GM18499 (cell line): ENCODE data around the gene EMX2.
"Not testable (repeated sequence)": the region's sequence is repeated elsewhere in the genome, so short reads cannot be mapped to it uniquely, and the experiment has no call there.

ENCODE experiments used
- ATAC-seq: cut with Tn5 transposase; IDR thresholded peaks from one replicate; pipeline ENCODE4 v1.9.1; 2021; ENCODE audit warnings: moderate number of reproducible peaks; ENCODE audit not compliant: insufficient read depth, unreplicated experiment

EMX2 gene

DNA sequence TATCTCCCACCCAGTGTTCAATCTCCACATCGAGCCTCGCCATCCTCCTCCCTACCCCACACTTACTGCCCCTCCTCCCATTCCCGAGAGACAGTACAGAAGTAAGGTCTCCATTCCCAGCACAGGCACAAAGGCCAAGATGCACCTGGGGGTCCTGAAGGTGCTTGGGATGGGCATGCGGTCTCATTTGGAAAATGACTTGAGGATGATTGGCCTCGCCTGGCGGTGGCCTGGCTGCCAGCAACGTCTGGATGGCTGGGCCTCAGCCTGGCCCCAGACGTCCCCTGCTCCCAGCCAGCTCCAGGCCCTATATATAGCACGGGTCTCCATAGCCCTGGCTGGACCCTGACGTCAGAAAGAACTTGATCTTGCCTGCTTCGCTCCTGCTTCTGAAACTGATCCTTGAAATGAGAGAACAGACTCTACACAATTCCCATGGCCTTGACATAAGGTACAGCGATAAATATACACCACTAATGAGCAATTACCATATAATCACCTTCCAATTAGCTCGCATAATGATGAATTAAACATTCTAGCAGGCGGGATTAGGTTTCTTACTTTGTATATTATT is 11.8 kb downstream of the EMX2 start:
- ATAC-seq = no peak

DNA sequence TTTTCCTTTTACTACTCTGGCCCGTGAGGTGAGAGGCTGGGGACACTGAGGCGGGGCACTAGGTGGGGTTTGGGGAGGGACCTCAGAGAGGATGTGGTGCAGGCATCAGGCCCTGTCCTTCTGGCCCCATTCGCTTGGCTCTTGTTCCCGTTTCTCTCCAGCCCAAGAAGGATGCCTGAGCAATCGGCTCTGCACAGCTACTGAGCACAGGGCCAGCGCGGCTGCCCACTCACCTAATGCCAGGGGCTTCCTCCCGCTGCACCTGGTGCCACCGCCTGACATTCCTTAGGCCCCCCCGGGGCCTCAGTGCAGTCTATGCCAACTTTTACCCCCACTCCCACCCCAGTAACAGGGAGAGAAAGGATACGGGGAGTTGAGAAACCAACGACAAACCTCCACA is 12.5 kb downstream of the EMX2 start:
- no peak for ATAC-seq

DNA sequence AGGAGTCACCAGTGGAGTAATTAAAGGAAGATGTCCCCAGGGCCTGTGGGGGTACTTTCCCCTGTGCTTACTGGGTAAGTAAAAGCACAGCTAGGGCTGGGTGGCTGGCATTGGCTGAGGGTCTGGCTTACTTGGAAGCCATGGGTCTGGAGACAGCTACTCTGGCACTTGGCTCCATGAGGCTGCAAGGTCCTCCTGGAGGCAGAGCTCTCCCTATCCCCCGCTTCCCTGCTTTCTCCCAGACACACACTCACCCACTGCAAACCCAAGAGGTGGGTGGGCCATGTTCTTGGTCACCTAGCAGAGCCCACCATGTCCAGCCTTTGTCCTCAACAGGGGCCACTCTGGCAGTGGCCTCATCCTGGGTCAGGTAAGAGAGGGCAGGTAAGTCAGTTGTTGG is 13.3 kb downstream of the EMX2 start:
- ATAC-seq = no peak

DNA sequence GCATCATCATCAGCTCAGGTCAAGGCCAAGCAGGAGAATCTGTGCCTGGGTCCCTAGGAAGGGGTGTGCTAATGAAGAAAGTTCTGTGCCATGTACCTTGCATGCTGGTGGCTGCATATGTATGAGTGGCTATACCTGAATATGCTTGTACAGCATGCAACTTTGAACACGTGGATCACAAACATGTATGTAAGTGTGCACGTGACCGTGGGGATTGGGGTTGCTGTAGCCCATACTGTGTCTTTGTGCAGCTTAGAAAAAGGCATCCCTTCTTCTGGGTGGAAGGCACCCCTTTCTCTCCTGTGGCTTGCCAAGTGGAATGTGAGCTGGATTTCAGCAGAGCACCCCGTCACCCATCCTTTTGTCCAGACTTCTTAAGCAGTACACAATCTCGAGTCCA is 13.8 kb downstream of the EMX2 start:
- ATAC-seq = no peak

DNA sequence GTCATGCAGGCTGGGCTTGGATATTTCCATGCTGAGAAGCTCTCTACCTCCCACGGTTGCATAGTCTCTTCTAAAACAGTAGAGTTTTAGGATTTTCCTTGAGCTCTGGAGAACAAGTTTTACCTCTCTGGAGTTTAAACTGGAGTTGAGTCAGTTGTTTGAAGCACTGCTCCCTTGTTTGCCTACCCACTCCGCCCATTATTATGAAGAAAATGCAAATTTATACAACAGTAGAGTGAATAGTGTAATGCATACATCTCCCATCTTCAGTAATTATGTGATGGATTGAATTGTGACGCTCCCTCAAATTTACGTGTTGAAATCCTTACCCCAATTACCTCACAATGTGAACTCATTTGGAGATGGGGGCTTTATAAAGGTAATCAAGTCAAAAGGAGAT is 17.2 kb downstream of the EMX2 start:
- no peak for ATAC-seq

DNA sequence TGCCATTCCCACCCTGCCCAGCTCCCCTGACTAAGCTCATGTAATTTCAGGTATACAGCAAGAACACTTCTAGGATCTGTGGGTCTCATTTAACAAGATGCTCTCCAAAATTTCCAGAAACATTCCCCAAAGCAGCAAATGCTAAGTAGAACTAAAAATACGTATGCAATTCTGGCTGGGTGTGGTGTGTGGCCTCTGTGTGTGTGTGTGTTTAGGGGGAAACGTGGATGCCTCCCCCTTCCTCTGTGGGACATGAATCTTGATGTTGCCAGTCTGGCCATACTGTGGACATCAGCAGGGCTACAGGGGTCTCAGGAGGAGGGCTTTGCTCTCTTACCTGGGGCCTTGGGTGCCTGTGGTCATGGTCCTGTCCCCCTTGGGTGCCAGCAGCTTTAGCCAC is 18.4 kb downstream of the EMX2 start:
- no peak for ATAC-seq

DNA sequence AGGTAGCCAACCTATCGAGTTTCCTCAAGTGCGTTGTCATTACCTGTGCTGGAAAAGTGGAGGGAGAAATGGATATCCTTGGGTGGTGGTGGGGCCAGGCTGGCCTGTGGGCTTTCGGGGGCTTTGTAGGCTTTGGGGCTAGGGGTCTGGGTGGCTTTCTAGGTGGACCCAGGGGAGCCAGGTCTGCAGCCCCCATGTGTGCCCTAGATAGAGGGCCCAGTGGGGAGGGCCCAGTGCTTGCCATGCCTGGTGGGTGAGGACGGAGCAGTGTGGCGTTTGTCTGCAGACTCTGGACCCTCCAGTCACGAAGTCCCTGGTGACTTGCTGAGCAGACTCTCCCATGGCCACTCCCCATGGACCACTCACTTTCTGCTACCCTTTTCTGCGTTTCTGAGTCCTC is 19.7 kb downstream of the EMX2 start:
- ATAC-seq = no peak

DNA sequence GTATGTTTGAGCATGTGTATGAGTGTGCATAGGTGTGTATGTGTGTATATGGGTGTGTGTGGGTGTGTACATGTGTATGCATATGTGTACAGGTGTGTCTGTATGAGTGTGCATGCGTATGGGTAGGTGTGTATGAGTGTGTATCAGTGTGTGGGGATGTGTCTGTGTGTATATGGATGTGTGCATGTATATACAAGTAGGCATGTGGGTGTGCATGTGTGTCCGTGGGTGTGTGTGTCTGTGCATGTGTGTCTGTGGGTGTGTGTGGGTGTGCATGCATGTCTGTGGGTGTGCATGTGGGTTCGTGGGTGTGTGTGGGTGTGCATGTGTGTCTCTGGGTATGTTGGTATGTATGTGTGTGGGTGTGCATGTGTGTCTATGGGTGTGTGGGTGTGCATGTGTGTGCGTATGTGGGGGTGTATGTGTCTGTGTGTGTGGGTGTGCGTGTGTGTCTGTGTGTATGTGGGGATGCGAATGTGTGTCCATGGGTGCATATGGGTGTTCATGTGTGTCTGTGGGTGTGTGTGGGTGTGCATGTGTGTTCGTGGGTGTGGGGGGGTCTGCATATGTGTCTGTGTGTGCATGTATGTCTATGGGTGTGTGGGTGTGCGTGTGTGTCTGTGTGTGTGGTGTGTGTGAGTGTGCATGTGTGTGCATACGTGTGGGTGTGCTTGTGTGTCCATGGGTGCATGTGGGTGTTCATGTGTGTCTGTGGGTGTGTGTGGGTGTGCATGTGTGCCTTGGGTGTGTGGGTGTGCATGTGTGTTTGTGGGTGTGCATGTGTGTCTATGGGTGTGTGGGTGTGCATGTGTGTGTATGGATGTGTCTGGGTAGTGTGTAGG is 20.6 kb downstream of the EMX2 start:
- ATAC-seq = no peak

DNA sequence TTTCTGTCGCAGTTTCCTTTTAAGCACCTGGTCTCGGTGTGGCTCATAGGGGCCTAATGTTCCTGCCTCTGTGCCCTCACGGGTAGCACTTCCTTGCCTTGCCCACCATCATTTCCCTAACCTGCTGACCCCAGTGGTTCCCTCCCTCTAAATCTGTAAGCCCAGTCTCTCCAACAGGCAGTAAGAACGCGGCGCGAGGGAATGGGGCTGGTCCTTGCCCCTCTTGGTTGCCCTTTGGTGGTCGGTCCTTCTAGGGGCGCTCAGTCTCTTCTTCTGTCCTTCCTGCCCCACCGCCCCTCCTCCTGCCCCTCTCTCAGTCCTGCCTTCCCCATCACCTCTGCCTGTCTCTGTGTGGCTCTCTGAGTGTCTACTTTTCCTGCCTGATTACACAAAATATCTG is 21.2 kb downstream of the EMX2 start:
- no peak for ATAC-seq

DNA sequence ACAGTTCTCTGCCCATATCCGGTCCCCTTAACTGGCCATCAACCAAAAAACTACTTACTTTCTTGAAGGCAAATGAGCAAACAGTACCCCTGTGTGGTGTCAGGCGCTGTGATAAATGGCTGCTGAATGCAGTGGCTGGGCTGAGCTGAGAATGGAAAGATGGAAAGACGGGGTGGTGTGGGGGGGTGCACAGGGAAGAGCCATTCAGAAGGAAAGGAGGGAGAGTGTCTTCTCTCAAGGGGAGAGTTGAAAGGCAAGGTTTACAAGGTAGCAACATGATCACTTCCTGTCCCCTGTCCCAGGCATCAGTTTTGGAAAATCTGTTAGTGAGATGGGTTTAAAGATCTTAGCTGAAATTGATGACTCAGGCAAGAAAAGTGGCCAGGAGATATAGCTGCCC is 22.5 kb downstream of the EMX2 start:
- ATAC-seq = no peak

DNA sequence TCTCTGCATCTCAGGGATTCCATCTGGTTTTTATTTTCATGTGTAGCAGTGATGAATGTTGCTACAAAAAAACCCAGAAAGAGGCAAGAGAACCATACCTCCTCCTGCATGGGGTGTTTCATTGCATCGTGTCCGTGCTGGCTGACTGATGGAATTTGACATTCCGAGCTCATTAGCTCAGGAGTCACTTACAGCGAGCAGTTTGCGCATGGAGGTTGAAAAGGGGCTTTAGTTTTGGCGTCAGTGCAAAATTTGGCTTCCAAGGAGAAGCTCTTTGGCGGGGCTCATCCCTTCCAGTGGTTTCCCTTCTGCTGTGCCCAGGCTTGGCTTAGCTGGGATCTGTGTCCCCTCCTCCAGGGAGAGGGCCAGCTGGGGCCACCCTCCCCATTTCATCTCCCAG is 25.8 kb downstream of the EMX2 start:
- no peak for ATAC-seq

DNA sequence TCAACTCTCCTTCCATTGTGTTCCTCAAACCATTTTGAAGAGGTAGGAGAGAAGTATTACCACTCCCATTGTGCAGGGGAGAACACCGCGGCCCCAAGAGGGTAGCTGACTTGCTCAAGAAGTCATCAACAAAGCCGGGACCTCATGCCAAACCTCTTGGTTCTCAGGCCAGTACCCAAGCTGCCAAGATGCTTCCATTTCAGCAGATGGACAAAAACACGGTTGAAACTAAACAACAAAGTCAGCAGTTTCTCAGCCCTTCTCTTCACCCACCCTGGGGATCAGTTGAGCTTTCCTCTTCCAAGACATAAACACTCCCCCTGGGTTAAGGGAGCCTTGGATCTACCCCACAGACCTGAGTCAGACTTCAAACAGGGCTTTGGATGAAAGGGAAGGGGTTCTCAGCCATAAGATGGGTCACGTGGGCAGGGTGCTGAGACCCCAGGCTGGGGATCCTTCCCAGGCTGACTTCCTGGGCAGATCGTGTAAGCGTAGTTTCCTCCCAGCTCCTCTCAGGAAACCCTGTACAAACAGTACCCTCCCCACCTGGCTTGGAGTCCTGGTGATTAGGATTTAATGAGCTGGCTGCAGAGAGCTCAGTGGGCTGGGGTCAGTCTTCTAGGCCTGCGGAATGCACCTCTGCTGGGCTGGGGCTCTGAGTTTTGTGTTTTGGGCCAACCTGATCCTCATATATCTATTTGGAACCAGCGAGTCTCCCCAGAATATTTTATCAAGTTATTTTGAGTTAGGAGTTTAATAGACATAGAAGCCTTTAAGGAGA is 27.3 kb downstream of the EMX2 start:
- ATAC-seq = no peak

DNA sequence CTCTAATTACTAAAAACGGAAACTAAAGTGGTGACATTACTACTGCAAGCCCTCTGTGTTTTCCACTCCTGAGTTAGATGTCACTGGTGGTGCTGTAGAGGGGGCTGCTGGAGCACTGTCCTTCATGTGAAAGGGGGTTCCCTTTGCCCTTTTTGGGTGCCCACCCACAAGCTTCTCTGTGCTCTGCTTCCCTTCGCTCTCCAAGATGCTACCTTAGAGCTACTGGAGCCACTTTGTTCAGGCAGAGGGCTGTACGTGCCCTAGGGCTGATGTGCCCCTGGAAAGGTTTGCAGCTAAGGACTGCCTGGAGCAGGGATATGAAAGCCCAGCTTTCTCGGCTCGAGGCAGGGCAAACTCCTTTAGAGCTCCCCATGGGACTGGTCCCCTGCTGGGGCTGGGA is 28.3 kb downstream of the EMX2 start:
- no peak for ATAC-seq

DNA sequence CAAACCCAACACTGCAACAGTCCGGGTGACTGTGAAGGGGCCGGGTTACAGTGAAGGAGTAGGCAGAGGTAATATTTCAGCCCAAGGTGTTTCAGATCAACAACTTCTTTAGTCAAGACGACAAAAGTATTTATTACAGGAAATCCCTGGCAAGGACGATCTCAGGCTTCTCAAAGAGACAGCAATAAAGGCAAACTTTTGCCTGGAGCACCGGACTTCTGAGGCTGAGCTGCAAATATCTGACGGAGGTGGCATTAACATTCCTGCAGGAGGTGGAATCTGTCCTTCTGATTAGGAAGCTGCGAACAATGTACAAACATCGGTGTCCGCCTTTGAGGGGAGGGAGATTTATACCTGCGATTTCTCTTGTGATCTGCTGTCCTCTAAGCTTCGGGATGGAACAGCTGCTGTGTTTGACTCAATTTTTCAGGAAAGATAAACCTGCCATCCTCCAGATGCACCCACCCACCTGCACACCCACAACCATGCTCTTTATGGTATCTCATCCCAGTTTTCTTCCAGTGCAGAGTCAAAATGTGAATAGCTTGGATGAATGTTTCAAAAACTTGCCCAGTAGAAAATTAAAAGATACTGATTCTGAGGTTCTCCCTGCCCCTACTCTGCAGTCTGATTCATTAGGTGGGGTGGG is 32.1 kb downstream of the EMX2 start:
- ATAC-seq = no peak

DNA sequence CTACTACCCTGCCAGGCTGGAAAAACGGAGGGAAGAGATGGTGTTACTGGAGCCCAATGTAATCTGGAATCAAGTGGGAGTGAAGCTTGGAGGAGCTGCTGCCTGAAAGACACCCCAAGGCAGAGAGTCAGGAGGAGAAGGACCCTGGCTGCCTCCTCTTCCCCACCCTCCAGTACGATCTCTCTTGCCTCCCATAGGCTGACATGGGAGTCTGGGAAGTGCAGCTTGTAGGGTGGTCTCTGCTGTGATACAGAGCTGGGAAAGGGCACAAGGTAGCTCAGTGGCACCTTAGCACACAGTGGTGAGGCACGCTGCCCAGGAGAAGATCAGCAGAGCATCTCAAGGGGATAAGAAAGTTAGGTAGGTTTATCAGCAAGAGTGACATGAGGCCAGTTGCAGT is 35.9 kb downstream of the EMX2 start:
- no peak for ATAC-seq

DNA sequence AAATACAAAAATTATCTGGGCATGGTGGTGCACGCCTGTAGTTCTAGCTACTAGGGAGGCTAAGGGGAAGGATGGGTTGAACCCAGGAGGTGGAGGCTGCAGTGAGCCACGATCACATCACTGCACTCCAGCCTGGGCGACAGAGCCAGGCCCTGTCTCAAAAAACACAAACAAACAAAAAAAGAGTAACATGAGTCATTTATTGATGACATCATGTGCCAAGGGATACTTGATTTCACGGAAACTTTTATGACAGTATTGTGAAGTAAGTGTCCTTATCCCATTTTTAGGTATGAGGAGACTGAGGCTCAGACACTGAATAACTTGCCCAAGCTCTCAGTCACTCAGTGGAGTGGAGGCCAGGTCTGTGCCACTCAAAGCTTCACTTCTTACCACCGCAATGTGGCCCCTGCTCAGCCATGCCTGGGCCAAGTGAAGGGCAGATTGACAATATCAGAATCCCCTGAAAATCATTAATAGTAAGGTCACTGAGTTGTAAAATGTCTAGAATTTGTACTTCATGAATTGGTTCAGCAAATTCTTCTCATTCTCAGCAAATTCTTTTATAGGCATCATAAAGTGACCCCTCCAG is 36.5 kb downstream of the EMX2 start:
- ATAC-seq = no peak

DNA sequence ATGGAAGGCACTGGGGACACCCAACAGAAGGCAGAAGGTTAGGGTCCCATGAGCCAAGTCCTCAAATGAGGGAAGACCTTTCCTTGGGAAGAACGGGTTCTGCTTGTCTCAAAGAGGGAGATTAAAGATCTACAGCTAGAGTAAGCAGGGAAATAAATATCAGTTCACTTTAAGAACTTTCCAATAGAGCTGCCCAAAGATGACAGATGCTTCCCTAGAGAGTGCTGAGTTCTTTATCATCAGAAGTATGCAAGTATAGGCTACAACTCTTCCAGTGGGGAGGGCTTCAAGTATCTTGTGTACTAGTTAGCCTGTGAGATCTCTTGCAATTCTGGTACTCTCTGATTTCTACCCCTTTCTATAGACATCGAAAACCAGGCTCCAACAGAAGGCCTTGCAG is 39.4 kb downstream of the EMX2 start:
- ATAC-seq = no peak

DNA sequence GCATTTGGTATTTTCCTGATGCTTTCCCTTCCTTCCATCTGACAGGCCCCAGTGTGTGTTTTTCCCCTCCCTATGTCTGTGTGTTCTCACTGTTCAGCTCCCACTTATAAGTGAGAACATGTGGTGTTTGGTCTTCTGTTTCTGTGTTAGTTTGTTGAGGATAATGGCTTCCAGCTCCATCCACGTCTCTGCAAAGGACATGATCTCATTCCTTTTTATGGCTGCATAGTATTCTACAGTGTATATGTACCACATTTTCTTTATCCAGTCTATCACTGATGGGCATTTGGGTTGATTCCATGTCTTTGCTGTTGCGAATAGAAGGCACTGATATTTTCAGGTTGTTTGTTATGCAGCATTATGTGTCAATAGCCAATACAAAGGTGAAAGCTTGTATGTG is 42.3 kb downstream of the EMX2 start:
- not testable (repeated sequence) for ATAC-seq

DNA sequence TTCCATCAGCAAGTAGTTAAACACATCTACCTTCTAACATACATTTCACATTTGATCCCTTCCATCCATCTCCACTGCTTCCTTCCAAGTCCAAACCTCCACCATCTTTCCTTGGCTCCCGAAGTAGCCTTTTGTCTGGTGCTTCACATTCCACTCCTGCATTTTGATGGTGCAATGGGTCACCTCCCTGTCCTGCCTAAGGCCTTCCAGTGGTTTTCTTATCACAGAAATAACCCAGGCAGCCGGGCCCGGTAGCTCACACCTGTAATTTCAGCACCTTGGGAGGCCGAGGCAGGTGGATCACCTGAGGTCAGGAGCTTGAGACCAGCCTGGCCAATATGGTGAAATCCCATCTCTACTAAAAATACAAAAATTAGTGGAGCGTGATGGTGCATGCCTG is 44.5 kb downstream of the EMX2 start:
- no peak for ATAC-seq

DNA sequence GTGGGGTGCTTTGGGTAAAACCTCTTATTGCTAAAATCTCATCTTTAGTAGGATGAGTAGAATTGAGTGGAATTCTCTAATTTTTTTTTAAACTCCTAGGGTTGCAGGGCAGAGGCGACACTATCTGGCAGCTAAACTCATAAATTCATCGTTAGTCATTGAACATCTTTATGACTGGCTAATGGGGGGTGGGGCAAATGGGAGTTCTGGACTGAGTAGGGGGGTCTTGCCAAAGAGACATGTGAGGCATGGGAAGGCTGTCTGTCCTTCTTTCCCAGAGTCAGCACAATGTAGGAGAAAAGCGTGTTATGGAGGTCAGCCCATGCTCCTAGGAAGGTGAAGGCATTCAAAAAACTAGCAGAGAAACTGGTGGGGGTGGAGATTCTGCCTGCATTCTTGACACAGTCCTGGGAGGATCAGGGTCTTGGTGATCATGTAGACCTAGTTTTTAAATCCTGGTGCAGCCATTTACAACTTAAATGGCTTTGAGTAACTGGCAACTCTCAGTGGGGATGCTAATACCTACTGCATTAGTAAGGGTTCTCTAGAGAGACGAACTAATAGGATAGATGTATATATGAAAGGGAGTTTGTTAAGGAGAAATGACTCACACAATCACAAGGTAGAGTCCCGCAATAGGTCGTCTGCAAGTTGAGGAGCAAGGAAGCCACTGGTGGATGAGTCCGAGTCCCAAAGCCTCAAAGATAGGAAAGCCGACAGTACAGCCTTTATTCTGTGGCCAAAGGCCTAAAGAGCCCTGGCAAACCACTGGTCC is 47.7 kb downstream of the EMX2 start:
- ATAC-seq = no peak
